Measurements from ENCODE around the gene CCDC107.

- TF ChIP-seq CTCF (IDR thresholded peaks at IDR 0.05; ENCODE audit: low read depth, low read length, missing input control) (no peak), FOXA2 (IDR thresholded peaks at IDR 0.05) (no peak), RAD21 (IDR thresholded peaks at IDR 0.05) (no peak), ZBTB33 (IDR thresholded peaks at IDR 0.05) (no peak), SP1 (IDR thresholded peaks at IDR 0.05) (no peak), HNF4A (conservative IDR thresholded peaks at IDR 0.05) (no peak), REST (IDR thresholded peaks at IDR 0.05) (no peak), FOXA1 (IDR thresholded peaks at IDR 0.05) (no peak), ATF3 (IDR thresholded peaks at IDR 0.05) (no peak), TAF1 (conservative IDR thresholded peaks at IDR 0.05) (no peak), JUND (IDR thresholded peaks at IDR 0.05) (no peak), YY1 (IDR thresholded peaks at IDR 0.05) (no peak), GABPA (IDR thresholded peaks at IDR 0.05 in 1 of 2, conservative IDR thresholded peaks at IDR 0.05 in 1 of 2) (no peak), MAX (IDR thresholded peaks at IDR 0.05) (no peak)
These were observed 37.9 kb downstream of the CCDC107 start for GRCh38 chr9:35695943-35696401.
